ENCODE measurements around the gene OR4F17.
"Not testable (repeated sequence)": the region's sequence is repeated elsewhere in the genome, so short reads cannot be mapped to it uniquely, and the experiment has no call there.

Gene OR4F17

GRCh38 chr19:106804-107203 is at the start of gene OR4F17:
Gene OR4F17, plus strand, starts transcription at chr19:107104. Its CDS starts 3,575 bp downstream, at chr19:110679.
- not testable (repeated sequence) for DNase-seq (ENCODE audit: low read depth, low spot score)

- DNase-seq (ENCODE audit: low read depth, low spot score): not testable (repeated sequence)
These were observed 36.1 kb upstream of the OR4F17 start for GRCh38 chr19:70793-71192.

- DNase-seq (ENCODE audit: low read depth, low spot score): not testable (repeated sequence)
These were observed 24.0 kb upstream of the OR4F17 start for GRCh38 chr19:82864-83263.

GRCh38 chr19:83626-84025 is 23.3 kb upstream of the OR4F17 start:
- not testable (repeated sequence) for DNase-seq (ENCODE audit: low read depth, low spot score)

GRCh38 chr19:90678-91077 is 16.2 kb upstream of the OR4F17 start:
- DNase-seq (ENCODE audit: low read depth, low spot score): not testable (repeated sequence)

- DNase-seq (ENCODE audit: low read depth, low spot score): not testable (repeated sequence)
These were observed 12.1 kb upstream of the OR4F17 start for GRCh38 chr19:94794-95193.

- DNase-seq (ENCODE audit: low read depth, low spot score): not testable (repeated sequence)
These were observed 9.3 kb upstream of the OR4F17 start for GRCh38 chr19:97647-98046.

GRCh38 chr19:120443-121140 is 13.7 kb downstream of the OR4F17 start:
- DNase-seq (ENCODE audit: low read depth, low spot score): not testable (repeated sequence)

Data from ELF-1 (cell line).